H9 (cell line): ENCODE data around the gene COL19A1. TPM values are rescaled to one million over a fixed set of nuclear protein-coding genes. Genes with fewer than 3 reads are reported as not detected.

ENCODE experiments used
- DNase-seq: peaks from one replicate; pipeline ENCODE4 v3.0.0-alpha.2; 2017
- H2AFZ ChIP-seq: one replicate; pipeline ENCODE4 v1.6.1; 2013; ENCODE audit warnings: mild to moderate bottlenecking, low read length, control low read depth, moderate library complexity
- H2AK5ac ChIP-seq: 2 replicates; pipeline ENCODE4 v1.6.1; 2013; ENCODE audit warnings: low read length, control low read depth, mixed read lengths; ENCODE audit not compliant: insufficient read length
- H2BK120ac ChIP-seq: one replicate; pipeline ENCODE4 v1.6.1; 2013; ENCODE audit warnings: low read depth, mild to moderate bottlenecking, low read length, control low read depth, inconsistent platforms; ENCODE audit not compliant: poor library complexity, severe bottlenecking
- H2BK12ac ChIP-seq: 2 replicates; pipeline ENCODE4 v1.6.1; 2013; ENCODE audit warnings: low read length, control low read depth, mixed read lengths, low read depth; ENCODE audit not compliant: insufficient read length
- H2BK15ac ChIP-seq: 2 replicates; pipeline ENCODE4 v1.6.1; 2013; ENCODE audit warnings: low read depth, low read length, control low read depth
- H2BK20ac ChIP-seq: one replicate; pipeline ENCODE4 v1.6.1; 2013; ENCODE audit warnings: low read depth, mild to moderate bottlenecking, low read length, control low read depth, inconsistent platforms; ENCODE audit not compliant: poor library complexity, severe bottlenecking
- H2BK5ac ChIP-seq: 2 replicates; pipeline ENCODE4 v1.6.1; 2013; ENCODE audit warnings: low read length, control low read depth, mixed read lengths; ENCODE audit not compliant: insufficient read length
- H3K14ac ChIP-seq: 2 replicates; pipeline ENCODE4 v1.6.1; 2013; ENCODE audit warnings: low read length, control low read depth; ENCODE audit not compliant: insufficient read depth
- H3K18ac ChIP-seq: 2 replicates; pipeline ENCODE4 v1.6.1; 2013; ENCODE audit warnings: low read depth, mild to moderate bottlenecking, mixed read lengths, low read length, control low read depth; ENCODE audit not compliant: insufficient read length
- H3K23ac ChIP-seq: 2 replicates; pipeline ENCODE4 v1.6.1; 2013; ENCODE audit warnings: low read length, control low read depth, mixed read lengths, low read depth; ENCODE audit not compliant: insufficient read length
- H3K23me2 ChIP-seq: 2 replicates; pipeline ENCODE4 v1.6.1; 2013; ENCODE audit warnings: low read depth, mild to moderate bottlenecking, mixed read lengths, low read length, control low read depth; ENCODE audit not compliant: insufficient read length, poor library complexity, severe bottlenecking
- H3K27ac ChIP-seq: 2 replicates; pipeline ENCODE4 v1.5.1; 2013; ENCODE audit warnings: low read length, control low read depth, mixed read lengths, low read depth; ENCODE audit not compliant: insufficient read length
- H3K27me3 ChIP-seq: 2 replicates; pipeline ENCODE4 v1.6.1; 2013; ENCODE audit warnings: low read length, control low read depth, inconsistent platforms; ENCODE audit not compliant: insufficient read depth
- H3K4ac ChIP-seq: 2 replicates; pipeline ENCODE4 v1.6.1; 2013; ENCODE audit warnings: low read depth, mild to moderate bottlenecking, control low read depth, inconsistent platforms, low read length, moderate library complexity
- H3K4me1 ChIP-seq: 2 replicates; pipeline ENCODE4 v1.6.1; 2013; ENCODE audit warnings: low read length, control low read depth, inconsistent platforms; ENCODE audit not compliant: insufficient read depth
- H3K4me2 ChIP-seq: 2 replicates; pipeline ENCODE4 v1.6.1; 2013; ENCODE audit warnings: low read length, control low read depth, mixed read lengths; ENCODE audit not compliant: insufficient read length, insufficient read depth
- H3K56ac ChIP-seq: 2 replicates; pipeline ENCODE4 v1.6.1; 2013; ENCODE audit warnings: low read depth, mild to moderate bottlenecking, mixed read lengths, low read length, control low read depth; ENCODE audit not compliant: insufficient read length
- H3K79me1 ChIP-seq: 2 replicates; pipeline ENCODE4 v1.6.1; 2013; ENCODE audit warnings: low read depth, mild to moderate bottlenecking, moderate library complexity, low read length, control low read depth, inconsistent platforms; ENCODE audit not compliant: insufficient read depth, poor library complexity, severe bottlenecking
- H3K79me2 ChIP-seq: 2 replicates; pipeline ENCODE4 v1.6.1; 2013; ENCODE audit warnings: low read length, control low read depth, inconsistent platforms; ENCODE audit not compliant: insufficient read depth
- H3K9ac ChIP-seq: 2 replicates; pipeline ENCODE4 v1.6.1; 2013; ENCODE audit warnings: low read length, control low read depth, mixed read lengths; ENCODE audit not compliant: insufficient read length; ENCODE audit errors: extremely low read depth
- H3K9me3 ChIP-seq: one replicate; pipeline ENCODE4 v1.6.1; 2013; ENCODE audit warnings: low read depth, low read length, inconsistent platforms; ENCODE audit not compliant: control insufficient read depth
- H3T11ph ChIP-seq: one replicate; pipeline ENCODE4 v1.6.1; 2013; ENCODE audit warnings: mild to moderate bottlenecking, low read length, control low read depth, inconsistent platforms
- H4K20me1 ChIP-seq: one replicate; pipeline ENCODE4 v1.6.1; 2013; ENCODE audit not compliant: control insufficient read depth, insufficient read length, insufficient read depth
- H4K5ac ChIP-seq: 2 replicates; pipeline ENCODE4 v1.6.1; 2013; ENCODE audit warnings: low read depth, mild to moderate bottlenecking, mixed read lengths, low read length, control low read depth; ENCODE audit not compliant: insufficient read length
- H4K8ac ChIP-seq: replicated peaks from 2 replicates; pipeline ENCODE4 v1.6.1; 2013; ENCODE audit warnings: low read length, control low read depth, mixed read lengths, low read depth; ENCODE audit not compliant: insufficient read length
- H4K91ac ChIP-seq: 2 replicates; pipeline ENCODE4 v1.6.1; 2013; ENCODE audit warnings: low read depth, mild to moderate bottlenecking, moderate library complexity, mixed read lengths, low read length, control low read depth; ENCODE audit not compliant: insufficient read length
- H3K27ac Mint-ChIP-seq, 3 experiments: 2 replicates in 2 of 3; 3 replicates in 1 of 3; pipeline ENCODE4 v1.8.0; 2020 to 2021; ENCODE audit warnings: mixed read lengths in 3 of 3, mild to moderate bottlenecking in 1 of 3, moderate library complexity in 1 of 3
- H3K27me3 Mint-ChIP-seq: 2 replicates; pipeline ENCODE4 v1.8.0; 2021; ENCODE audit warnings: low read depth, mild to moderate bottlenecking, moderate library complexity, mixed read lengths
- H3K36me3 Mint-ChIP-seq, 3 experiments: 2 replicates in 2 of 3; 3 replicates in 1 of 3; pipeline ENCODE4 v1.8.0; 2020 to 2021; ENCODE audit warnings: low read depth in 3 of 3, mixed read lengths in 3 of 3; ENCODE audit not compliant: insufficient read depth in 1 of 3
- H3K4me1 Mint-ChIP-seq, 2 experiments: 2 replicates each; pipeline ENCODE4 v1.8.0; 2020; ENCODE audit warnings: mixed read lengths in 2 of 2
- H3K4me3 Mint-ChIP-seq, 2 experiments: 2 replicates in 1 of 2; 3 replicates in 1 of 2; pipeline ENCODE4 v1.8.0; 2020 to 2021; ENCODE audit warnings: mild to moderate bottlenecking in 2 of 2, mixed read lengths in 2 of 2, moderate library complexity in 1 of 2
- H3K9me3 Mint-ChIP-seq, 2 experiments: 2 replicates in 1 of 2; 3 replicates in 1 of 2; pipeline ENCODE4 v1.8.0; 2020; ENCODE audit warnings: mild to moderate bottlenecking in 2 of 2, mixed read lengths in 2 of 2, moderate library complexity in 1 of 2
- WGBS: extraction: QIAGEN DNeasy Blood & Tissue Kit; methylation state at CpG from one replicate; pipeline ENCODE4 v1.1.7; 2013; ENCODE audit warnings: missing lambda C conversion rate, low lambda C conversion rate, mixed read lengths; ENCODE audit not compliant: insufficient read length; ENCODE audit errors: extremely low coverage; 5-methylcytosine and 5-hydroxymethylcytosine counted together
- total RNA-seq: library from RNA; stranded (reverse); gene quantifications from 2 replicates; pipeline ENCODE4 v1.2.1, GENCODE V29; 2021
- TF ChIP-seq, protein P1 (sequence below): fragments of 200-600 bp; sonication (generic); conservative IDR thresholded peaks from 3 replicates; pipeline ENCODE4 v1.8.0; 2021; ENCODE audit warnings: antibody characterized with exemption, mild to moderate bottlenecking

The COL19A1 gene
- total RNA-seq, 1 experiment from 2014 or later, result not detected

DNA sequence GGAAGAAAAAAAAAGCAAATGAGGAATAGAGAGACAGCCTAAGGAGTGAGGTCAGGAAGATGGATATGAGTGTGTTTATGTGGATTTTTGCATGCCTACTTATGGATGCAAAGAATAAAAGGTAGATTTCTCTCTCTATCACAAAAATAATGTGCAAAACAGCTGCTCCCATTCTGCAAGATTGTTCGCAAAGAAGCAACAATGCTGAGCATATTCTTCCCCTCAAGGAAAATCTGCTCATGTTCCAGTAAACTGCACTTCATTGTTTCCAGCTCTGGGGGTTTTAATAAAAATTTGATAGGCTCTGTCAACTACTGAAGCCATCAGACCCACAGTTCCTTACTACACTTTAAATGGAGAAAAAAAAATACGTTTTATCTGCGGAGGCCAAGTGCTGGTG lies 259.2 kb downstream of the COL19A1 start:
- Histone ChIP-seq H3K4me2 (no peak overlapping the region), H3K23ac (no peak overlapping the region), H4K20me1 (no peaks in the 10 kb centered on the region), H3K27ac (no peak overlapping the region), H2AFZ (no peak overlapping the region), H3K9ac (no peak overlapping the region), H2BK120ac (no peak overlapping the region), H4K5ac (no peak overlapping the region), H3K79me1 (no peaks in the 10 kb centered on the region), H4K8ac (no peak overlapping the region), H3K4ac (no peak overlapping the region), H2BK12ac (no peak overlapping the region), H2AK5ac (no peak overlapping the region), H2BK20ac (no peak overlapping the region), H3K4me1 (no peaks in the 10 kb centered on the region), H3K18ac (no peak overlapping the region), H2BK5ac (no peak overlapping the region), H3K23me2 (no peaks in the 10 kb centered on the region), H2BK15ac (no peak overlapping the region), H3K56ac (no peak overlapping the region), H3T11ph (no peak overlapping the region), H4K91ac (no peak overlapping the region), H3K9me3 (no peaks in the 10 kb centered on the region), H3K27me3 (no peaks in the 10 kb centered on the region), H3K14ac (no peak overlapping the region), H3K79me2 (no peaks in the 10 kb centered on the region)
- Mint-ChIP-seq H3K27ac (no peak overlapping the region), H3K4me3 (no peak overlapping the region), H3K27me3 (no peaks in the 10 kb centered on the region), H3K4me1 (no peaks in the 10 kb centered on the region), H3K9me3 (no peaks in the 10 kb centered on the region), H3K36me3 (no peaks in the 10 kb centered on the region)
- no CpG with 5 or more reads among the region's 3 CpGs for WGBS
- DNase-seq, result no peak
- TF ChIP-seq, protein P1, sequence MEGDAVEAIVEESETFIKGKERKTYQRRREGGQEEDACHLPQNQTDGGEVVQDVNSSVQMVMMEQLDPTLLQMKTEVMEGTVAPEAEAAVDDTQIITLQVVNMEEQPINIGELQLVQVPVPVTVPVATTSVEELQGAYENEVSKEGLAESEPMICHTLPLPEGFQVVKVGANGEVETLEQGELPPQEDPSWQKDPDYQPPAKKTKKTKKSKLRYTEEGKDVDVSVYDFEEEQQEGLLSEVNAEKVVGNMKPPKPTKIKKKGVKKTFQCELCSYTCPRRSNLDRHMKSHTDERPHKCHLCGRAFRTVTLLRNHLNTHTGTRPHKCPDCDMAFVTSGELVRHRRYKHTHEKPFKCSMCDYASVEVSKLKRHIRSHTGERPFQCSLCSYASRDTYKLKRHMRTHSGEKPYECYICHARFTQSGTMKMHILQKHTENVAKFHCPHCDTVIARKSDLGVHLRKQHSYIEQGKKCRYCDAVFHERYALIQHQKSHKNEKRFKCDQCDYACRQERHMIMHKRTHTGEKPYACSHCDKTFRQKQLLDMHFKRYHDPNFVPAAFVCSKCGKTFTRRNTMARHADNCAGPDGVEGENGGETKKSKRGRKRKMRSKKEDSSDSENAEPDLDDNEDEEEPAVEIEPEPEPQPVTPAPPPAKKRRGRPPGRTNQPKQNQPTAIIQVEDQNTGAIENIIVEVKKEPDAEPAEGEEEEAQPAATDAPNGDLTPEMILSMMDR, result no peak
